Left renal cortex interstitium (tissue), 4 donors: ENCODE results near the gene IRX6. TPM values are rescaled to one million over a fixed set of nuclear protein-coding genes. Genes with fewer than 3 reads are reported as not detected.

Experiments used
- DNase-seq, 4 donors: peaks; one replicate each; pipeline ENCODE4 v3.0.0-alpha.2; 2013; ENCODE audit warnings: low read depth in 4 of 4, low spot score in 2 of 4, missing footprints in 1 of 4
- polyA plus RNA-seq, 4 donors: library from polyadenylated mRNA; unstranded; fragments of 120-200 nt; gene quantifications; one replicate each; pipeline ENCODE4 v1.2.1, GENCODE V29; 2013; ENCODE audit not compliant: insufficient read length in 4 of 4

The IRX6 gene
- polyA plus RNA-seq, 4 donors = 4.7 to 7.0 (median 6.6) TPM

DNA sequence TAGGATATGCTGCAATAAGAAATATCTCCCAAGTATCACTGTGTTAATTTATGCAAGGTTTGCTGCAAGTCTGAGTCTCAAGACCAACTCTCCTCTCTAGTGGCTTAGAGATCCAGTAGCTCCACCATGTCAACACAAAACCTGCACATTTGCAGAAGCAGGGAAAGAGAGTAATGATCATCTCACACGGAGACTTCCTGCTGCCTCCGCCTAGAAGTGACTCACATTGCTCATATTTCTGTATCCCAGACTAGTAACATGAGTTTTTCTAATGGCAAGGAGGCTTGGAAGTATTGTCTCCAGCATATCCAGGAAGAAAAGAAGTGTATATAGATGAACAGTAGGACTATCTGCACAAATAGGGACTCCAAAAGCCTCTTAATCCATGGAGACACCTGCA, 15.0 kb upstream of the IRX6 start:
- no peak for DNase-seq

DNA sequence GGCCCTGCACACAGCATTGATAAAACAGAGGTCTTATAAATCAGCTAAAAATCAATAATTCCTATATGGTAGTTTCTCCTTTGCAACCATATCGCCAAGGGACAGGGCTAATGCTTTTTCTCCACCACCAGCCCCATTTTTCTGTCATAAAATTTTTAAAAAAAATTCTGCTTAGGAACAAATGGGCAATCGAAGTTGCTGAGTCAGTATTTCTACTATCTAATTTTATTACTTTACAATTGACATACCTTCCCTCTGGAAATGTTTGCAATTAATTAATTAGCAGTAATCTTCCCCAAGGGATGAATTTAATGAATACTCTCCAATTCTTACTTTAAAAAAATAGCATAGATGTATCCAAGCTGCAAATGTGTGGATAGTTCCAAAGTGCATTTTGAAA, 1.7 kb upstream of the IRX6 start:
- DNase-seq = no peak

DNA sequence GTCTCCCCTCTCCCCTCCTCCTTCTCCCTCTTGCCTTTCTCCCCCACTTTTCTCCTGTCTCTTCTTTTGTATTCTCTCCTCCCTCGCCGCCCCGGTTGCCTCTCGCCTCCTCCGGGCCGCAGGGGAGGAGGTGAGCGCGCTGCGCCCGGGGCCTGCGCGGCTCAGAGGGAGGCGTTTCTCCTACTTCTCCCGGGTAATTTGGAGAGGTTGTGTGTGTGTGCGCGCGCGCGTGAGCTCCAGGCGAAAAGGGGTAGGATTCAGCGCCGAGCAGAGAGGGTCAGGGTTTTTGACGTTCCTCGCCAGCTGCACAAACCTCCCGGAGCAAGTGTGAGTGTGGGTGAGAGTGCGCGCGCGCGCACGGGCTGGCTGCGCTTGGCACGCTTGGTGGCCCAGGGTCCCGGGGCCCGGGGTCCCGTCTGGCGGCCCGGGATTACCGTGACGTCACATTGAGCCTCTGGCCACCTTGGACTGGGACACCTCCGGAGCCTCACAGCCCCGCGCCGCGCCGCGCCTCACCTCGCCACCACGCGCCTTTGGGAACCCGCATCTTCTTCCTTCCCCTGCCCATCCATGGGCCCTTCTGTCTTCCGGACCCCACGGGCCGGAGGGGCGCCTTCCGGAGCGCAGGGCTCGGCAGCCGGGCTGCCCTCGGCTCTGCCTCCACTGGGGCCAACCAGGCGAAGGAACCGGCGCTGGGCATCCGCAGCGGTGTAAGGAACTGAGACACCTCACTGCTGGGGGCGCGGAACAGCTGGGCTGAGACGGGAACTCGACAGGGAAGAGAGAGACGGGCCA, 479 bp downstream of the IRX6 start:
- no peak for DNase-seq

DNA sequence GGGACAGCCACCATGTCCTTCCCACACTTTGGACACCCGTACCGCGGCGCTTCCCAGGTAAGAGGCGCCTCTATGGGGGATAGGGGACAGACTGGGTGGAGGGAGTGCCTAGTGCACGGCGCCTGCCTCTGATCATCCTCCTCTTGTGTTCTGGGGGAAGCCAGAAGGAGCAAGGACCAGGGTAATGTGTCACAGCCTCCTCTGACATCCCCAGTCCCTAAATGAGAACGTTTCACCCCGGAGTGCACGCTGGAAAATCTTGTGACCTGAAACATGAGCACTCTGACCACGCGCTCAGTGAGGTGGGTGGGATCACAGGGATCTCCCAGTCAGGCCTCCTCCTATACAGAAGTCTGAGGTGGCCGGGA, 1.1 kb downstream of the IRX6 start:
- no peak for DNase-seq

DNA sequence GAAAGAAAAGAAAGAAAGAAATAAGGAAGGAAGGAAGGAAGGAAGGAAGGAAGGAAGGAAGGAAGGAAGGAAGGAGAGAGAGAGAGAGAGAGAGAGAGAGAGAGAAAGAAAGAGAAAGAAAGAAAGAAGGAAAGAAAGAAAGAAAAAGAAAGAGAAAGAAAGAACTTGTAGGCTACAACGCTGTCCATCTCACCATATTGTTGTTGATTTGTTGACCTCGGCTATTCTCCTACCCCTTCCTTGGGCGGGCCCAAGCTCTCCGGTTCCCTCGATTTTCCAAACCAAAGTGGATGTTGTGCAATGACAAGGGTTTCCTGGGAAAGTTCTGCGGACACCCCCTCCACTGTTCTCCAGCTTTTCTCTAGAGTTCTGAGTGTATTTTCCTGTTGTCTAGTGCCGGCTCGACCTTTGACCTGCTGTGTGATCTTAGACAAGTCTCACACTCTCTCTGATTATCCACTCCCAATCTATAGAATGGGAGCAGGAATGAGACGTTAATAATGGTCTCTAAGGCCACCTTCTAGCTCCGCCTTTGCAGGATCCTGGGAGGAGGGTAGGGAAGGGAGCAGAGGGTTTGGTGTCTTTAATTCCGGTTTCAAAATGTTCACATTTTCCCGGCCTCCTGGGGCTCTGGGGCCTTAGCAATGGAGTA, 1.6 kb downstream of the IRX6 start:
- no peak for DNase-seq

DNA sequence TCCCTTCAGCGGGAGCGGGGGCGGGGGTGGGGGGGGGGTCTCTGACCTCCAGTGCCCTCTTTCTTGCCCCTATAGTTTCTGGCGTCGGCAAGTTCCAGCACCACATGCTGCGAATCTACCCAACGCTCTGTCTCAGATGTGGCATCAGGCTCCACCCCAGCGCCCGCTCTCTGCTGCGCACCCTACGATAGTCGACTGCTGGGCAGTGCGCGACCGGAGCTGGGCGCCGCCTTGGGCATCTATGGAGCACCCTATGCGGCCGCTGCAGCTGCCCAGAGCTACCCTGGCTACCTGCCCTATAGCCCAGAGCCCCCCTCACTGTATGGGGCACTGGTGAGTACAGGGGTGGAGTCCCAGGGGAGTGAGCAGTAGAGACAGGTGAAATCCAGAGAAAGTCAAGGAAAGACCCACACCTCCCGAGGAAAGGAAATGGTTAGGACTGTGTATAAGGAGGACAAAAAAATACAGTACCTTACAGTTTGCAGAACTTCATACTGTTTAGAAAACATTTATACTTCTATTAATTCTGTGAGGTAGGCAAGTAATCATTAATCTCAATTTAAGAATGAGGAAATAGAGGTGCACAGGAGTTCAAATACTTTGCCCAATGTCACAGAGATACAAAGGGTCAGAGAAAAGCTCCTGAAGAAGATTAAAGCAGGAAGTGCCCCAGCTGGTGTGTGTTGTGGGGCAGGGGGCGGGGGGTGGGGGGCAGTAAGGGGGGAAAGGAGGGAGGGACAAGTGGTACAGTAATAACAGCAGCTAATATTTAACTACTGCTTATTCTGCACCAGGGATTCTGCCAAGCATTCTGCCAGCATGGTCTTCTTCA, 2.5 kb downstream of the IRX6 start:
- DNase-seq = no peak

DNA sequence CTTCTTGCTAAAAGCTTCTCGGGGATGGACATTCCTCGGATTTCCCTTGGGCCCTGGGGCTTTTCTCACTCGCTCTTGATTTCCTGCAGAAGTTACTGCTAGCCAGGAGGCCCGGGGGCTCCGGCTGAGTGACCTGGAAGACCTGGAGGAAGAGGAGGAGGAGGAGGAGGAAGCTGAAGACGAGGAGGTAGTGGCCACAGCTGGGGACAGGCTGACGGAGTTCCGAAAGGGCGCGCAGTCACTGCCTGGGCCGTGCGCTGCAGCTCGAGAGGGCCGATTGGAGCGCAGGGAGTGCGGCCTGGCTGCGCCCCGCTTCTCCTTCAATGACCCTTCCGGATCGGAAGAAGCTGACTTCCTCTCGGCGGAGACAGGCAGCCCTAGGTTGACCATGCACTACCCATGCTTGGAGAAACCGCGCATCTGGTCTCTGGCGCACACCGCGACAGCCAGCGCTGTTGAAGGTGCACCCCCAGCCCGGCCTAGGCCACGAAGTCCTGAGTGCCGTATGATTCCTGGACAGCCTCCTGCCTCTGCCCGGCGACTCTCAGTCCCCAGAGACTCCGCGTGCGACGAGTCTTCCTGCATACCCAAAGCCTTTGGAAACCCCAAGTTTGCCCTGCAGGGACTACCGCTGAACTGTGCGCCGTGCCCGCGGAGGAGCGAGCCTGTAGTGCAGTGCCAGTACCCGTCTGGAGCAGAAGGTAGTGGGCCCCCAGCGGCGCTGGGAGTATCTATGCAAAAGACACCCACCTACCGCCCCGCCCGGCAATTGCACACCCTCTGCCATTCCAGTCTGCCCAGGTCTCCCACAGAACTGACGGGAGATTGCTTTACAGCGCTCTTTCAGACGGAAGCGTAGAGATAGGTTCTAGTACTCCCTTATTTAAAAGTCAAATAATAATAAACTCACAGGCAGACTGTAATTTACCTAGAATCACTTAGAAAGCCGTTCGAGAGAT, 4.9 kb downstream of the IRX6 start:
- DNase-seq = no peak

DNA sequence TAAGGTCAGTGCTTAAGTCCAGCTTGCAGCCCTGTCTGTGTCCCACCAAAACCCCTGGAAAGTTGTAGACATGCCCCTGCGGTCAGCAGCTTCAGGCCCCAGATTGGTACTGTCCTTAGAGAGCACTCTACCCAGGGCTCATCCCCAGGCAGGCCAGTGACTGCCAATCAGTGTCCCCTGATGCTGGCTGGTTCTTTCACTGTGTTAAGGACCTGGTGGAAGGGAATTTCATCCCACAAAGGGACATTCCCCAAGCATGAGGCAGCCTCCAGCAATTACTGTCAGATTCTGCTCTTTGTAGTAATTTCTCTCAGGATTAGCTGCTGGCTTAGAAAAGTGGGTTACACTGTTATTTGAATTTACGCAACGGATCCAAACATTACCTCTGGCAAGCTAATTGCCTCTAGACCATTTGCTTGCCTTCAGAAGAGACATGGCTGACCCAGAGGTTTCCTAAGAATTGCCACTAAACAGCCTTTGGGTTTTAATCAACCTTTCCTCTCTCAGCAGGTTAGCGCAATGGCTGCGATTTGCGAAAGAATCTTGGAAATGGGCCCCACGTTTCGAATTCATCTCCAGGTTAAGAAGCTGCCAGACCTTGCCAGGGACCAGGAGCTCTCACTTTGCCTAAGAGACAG, 5.9 kb downstream of the IRX6 start:
- DNase-seq = no peak

DNA sequence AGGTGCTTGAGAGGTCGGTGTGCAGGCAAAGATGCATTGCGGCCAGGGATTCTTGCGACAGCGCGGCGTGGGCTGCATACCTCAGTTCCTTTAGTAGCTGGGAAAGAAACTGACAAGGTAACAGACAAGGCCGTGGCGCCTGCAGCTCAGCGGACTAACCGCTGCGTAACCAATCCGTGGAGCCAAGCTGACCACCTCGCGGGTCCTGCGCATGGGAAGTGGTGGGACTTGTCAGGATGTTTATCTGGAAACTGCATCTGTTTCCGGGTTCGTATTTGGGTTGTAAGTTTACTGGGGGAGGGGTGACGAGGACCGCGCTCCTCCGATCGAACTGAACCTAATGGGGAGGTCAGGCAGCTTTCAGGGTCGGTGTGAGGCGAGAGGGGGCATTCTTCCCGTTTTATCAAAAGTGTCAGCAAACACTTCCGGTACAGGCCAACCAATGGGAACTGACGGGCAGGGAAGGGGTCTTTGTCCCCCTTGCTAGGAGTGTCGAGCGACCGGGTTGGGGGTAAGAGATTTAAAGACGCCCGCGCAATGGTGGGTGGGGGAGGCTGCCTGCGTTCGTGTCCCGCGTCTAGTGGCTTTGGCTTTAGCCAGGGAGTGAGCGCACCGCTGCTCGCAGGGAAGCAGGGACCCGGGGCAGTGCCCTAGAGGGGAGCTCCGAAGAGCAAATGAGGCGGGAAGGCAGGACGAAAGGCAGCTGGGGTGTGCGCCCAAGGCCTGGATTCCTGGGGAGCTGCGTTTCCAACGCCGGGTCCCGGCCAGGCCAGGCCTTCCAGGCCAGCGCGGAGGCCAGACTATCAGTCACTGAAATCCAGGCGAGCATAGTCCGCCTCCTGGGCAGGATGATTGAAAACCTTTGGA, 7.0 kb downstream of the IRX6 start:
- DNase-seq = no peak

DNA sequence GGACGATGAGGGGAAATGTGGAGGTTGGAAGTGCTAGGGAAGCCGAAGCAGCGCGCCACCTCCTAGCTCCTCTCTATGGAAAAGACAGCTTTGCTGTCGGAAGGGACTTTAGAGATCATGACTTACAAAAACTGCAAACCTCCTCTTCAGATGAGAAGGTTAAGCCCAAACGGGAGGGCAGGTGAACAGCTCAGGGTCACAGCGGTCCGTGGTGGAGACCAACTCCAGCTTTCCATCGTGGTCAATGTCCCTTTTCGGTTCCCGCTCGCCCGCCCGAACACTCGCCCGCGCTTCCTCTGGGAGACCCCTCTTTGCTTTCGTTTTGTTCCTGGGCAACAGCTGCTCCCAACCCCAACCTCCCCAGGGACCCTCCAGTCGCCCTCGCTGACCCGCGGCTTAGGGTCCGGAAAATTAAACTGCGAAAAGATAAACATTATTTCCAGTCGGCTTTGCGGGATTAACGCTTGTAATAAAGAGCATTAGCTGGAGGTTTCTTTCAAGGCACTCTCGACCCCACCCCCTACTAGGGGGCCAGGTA, 7.7 kb downstream of the IRX6 start:
- DNase-seq = no peak

DNA sequence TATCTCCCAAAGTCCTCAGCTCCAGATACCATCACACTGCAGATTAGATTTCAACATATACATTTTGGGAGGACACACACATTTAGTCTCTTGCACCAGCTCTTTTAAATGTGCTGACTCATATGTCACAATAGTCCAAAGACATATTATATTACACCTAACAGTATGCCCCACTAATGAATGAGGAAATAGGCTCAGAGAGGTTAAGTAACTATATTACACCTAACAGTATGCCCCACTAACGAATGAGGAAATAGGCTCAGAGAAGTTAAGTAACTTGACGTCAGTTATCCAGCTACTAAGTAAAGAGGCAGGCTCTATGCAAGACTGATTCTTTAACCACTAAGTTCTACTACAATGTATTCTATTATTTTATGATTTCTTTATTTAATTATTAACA, 9.7 kb downstream of the IRX6 start:
- DNase-seq = no peak

DNA sequence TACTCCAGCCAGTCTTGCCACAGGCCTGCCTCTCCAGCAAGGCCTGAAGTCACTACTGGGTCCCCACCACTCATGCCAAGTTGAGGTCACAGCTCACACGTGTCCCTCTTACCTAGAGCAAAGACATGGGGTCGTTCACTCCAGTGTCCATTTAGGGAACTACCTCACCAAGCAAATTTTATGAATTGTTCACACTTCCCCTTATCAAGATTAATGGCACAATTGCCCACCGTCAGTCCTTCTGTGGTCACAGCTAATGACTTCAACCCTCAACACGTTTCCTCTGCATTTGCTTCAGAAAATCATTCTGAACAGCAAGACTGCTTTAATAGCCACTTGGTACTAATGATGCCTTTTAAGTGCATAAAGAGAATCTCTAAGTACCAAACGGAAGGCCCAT, 14.6 kb downstream of the IRX6 start:
- no peak for DNase-seq

DNA sequence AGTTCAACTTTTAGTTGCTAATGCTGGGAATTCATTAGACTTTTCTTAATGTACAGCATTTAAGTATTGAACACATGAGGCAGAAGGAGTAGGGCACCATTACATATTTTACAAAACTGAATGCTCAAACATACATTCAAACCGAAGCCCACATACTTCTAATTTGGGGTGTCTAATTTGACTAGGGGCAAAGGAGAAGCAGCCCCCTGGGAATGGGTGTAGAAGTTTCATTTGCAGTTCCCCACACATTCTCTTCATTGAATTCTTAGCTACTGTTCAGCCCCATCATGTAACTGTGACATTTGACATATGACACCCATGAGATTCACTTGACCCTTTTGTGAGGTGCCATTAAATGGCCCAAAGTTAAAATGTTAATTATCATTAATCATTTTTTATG, 16.4 kb downstream of the IRX6 start:
- DNase-seq = no peak

DNA sequence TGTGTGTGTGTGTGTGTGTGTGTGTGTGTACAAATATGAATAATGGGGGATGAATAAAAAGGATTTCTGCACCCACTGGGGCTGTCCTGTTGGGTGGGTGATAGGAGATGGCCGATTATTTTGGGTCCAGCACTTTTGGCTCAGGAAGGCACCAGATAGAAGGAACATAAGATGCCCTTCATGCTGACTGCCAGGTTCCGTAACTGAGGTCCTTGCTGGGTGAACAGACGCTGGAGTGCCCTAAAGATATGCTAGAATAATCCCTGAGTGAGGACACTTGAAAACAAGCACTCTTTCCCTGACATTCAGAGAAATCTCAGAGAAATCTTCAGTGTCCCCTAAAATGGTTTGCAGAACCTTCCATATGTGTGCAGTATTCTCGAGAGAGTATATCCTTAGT, 17.7 kb downstream of the IRX6 start:
- no peak for DNase-seq

DNA sequence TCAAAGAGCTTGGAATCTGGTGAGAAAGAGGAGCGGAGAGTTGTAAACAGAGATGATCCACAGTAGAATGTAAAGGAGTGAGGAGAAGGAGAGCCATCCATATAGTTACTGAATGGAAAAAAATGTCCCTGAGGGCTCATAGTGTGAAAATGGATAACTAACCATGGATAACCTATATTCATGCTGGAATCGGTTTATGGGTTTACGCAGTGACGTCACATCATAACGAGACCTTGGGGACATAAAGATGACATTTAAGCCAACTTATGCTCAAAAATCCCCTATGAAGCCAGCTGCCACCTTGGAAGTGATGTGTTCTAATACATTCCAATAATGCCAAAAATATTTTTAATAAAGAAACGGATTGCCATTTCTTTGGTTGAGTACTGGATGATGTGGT, 22.5 kb downstream of the IRX6 start:
- no peak for DNase-seq

DNA sequence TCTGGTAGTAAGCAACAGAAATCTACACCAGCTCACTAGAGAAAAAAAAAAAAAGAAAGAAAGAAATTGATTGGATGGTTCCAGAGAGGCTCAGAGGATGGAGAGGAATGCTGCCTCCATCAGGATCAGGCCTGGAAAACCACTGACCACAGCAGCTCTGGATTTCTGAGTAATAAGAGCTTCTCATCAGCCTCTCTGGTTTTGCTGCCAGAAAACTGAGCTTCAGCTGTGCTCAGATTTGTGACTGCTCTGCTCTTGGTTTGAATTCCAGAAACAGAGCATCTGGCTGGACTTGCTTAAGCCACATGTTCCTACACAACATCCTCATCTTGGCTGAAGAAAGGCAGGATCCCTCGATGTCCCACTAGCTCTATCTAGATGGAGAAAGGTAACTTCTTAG, 25.9 kb downstream of the IRX6 start:
- DNase-seq = no peak

DNA sequence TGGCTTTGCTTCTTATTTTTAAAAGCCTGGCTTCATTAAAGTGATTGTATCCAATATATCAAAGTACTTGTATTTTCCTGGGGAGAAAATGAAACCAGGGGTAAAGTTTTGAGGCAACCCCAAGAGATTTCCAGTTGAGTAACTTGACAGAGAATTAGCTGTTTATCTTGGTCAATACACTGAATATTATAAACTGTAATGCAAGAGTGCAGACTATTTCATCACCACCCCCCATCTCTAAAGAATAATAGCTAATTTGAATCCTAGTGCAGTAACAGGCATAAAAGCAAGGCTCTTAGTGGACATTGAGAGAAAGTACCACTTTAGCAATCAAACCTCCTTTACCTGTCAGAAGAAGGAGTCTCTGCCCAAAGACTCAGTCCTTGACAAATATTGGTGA, 27.0 kb downstream of the IRX6 start:
- no peak for DNase-seq

DNA sequence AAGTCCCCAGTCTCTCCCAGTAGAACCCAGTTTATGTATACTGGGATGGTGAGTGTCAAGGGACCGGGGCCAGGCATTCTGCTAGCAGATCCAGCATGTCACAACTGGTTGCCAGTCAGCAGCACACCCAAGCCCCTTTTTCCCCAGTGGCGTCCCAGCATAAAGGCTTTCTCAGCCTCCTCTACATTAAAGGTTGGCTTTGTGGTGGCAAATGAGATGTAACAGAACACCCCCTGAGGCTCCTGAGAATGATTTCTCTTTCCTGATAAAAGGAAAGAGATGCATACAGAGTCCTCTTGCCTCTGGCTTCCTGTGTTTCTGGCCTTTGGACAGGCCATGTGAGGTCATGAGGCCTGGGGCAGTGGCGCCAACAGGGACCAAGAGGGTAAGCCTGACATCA, 27.9 kb downstream of the IRX6 start:
- DNase-seq = no peak

DNA sequence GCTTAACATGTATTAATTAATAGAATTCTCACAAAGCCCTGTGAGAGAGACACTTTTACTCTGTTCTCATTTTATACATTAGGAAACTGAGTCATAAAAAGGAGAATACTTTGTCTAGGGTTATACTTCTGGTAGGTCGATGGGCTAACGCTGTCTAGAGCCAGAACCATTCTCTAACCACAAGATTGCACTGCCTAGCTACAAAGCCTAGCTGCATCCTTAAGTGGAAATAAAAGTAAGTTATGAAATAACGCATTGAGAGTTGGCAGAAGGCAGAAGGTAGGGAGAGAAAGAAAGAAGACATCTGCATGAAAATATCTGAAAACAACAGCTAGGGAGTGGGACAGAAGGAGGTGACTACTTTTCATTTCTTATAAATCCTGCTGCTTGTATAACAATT, 33.2 kb downstream of the IRX6 start:
- DNase-seq = no peak
